Activated CD4-positive, CD25-positive, alpha-beta regulatory T cell (primary cell): ENCODE data around the gene WNK4.

Experiments used
- DNase-seq, 4 experiments: peaks; one replicate each; lab custom pipeline; 2025; lab: John Stamatoyannopoulos, UW

Gene WNK4

GRCh38 chr17:42797067-42798007 lies 16.9 kb downstream of the WNK4 start:
- no peak for DNase-seq

- DNase-seq: no peak
These were observed 17.6 kb downstream of the WNK4 start for GRCh38 chr17:42798011-42798382.

GRCh38 chr17:42798383-42799380 lies 18.3 kb downstream of the WNK4 start, which contains the start of the genes CNTD1 and COA3:
TSS of gene CNTD1 (plus strand) at chr17:42798861. CDS start at chr17:42799068, 207 bp downstream.
TSS of gene COA3 (minus strand) at chr17:42798704. CDS start at chr17:42798681, 23 bp downstream.
- DNase-seq: peak; percentile 51 to 67 (median 60)

- DNase-seq: no peak
These were observed 22.9 kb downstream of the WNK4 start for GRCh38 chr17:42803074-42803883.

- no peak for DNase-seq
These were observed 24.5 kb downstream of the WNK4 start for GRCh38 chr17:42804918-42805367.

- no peak for DNase-seq
These were observed 25.8 kb downstream of the WNK4 start for GRCh38 chr17:42806249-42806648.

- no peak for DNase-seq
These were observed 28.8 kb downstream of the WNK4 start for GRCh38 chr17:42809250-42809649.

- no peak for DNase-seq
These were observed 34.4 kb downstream of the WNK4 start for GRCh38 chr17:42814633-42815399.

- no peak for DNase-seq
These were observed 37.5 kb downstream of the WNK4 start for GRCh38 chr17:42817866-42818265.

GRCh38 chr17:42818379-42818778 lies 38.0 kb downstream of the WNK4 start:
- no peak for DNase-seq

- DNase-seq: peak; percentile 10 to 44 (median 28)
These were observed 39.6 kb downstream of the WNK4 start for GRCh38 chr17:42819939-42820535.

- DNase-seq: no peak
These were observed 40.8 kb downstream of the WNK4 start for GRCh38 chr17:42821176-42821575.

- no peak for DNase-seq
These were observed 47.1 kb downstream of the WNK4 start for GRCh38 chr17:42827472-42827871.

- no peak for DNase-seq
These were observed 50.6 kb downstream of the WNK4 start for GRCh38 chr17:42830971-42831370.

GRCh38 chr17:42832213-42832933 lies 52.0 kb downstream of the WNK4 start:
- no peak for DNase-seq

- peak; percentile 79 to 89 (median 82) for DNase-seq
These were observed 52.7 kb downstream of the WNK4 start, which contains the start of gene PSME3 for GRCh38 chr17:42832934-42833766. TSS of gene PSME3 (plus strand) at chr17:42833397. CDS start at chr17:42833632, 235 bp downstream.

- DNase-seq: no peak
These were observed 53.5 kb downstream of the WNK4 start for GRCh38 chr17:42833767-42834422.

GRCh38 chr17:42835732-42836131 lies 55.3 kb downstream of the WNK4 start:
- no peak for DNase-seq
